C1 segment of cervical spinal cord (tissue), 14 donors: Measurements from ENCODE around the gene IGSF22.

Experiments
- DNase-seq, 14 donors: peaks; one replicate each; lab custom pipeline; 2025; lab: John Stamatoyannopoulos, UW

The IGSF22 gene

GRCh38 chr11:18726040-18726439 lies at the start of gene IGSF22:
Gene IGSF22, minus strand, starts transcription at chr11:18726188. Its CDS starts 1,952 bp downstream, at chr11:18724236.
- no peak for DNase-seq

GRCh38 chr11:18774801-18775200 lies 48.8 kb upstream of the IGSF22 start:
- no peak for DNase-seq

- no peak for DNase-seq
Observed at GRCh38 chr11:18773681-18774080, 47.7 kb upstream of the IGSF22 start.

- no peak for DNase-seq
Observed at GRCh38 chr11:18773104-18773503, 47.1 kb upstream of the IGSF22 start.

GRCh38 chr11:18772211-18772610 lies 46.2 kb upstream of the IGSF22 start:
- no peak for DNase-seq

- DNase-seq: no peak
Observed at GRCh38 chr11:18771266-18772035, 45.5 kb upstream of the IGSF22 start.

- no peak for DNase-seq
Observed at GRCh38 chr11:18770479-18771125, 44.6 kb upstream of the IGSF22 start.

- DNase-seq: no peak
Observed at GRCh38 chr11:18769802-18770456, 43.9 kb upstream of the IGSF22 start.

GRCh38 chr11:18768978-18769377 lies 43.0 kb upstream of the IGSF22 start:
- DNase-seq: no peak

GRCh38 chr11:18768472-18768901 lies 42.5 kb upstream of the IGSF22 start:
- DNase-seq: no peak

GRCh38 chr11:18766015-18766414 lies 40.0 kb upstream of the IGSF22 start:
- DNase-seq: no peak

GRCh38 chr11:18765554-18765953 lies 39.6 kb upstream of the IGSF22 start:
- DNase-seq: no peak

GRCh38 chr11:18761741-18762140 lies 35.8 kb upstream of the IGSF22 start:
- DNase-seq: no peak

- DNase-seq: no peak
Observed at GRCh38 chr11:18761144-18761543, 35.2 kb upstream of the IGSF22 start.

- no peak for DNase-seq
Observed at GRCh38 chr11:18757811-18758210, 31.8 kb upstream of the IGSF22 start.

- no peak for DNase-seq
Observed at GRCh38 chr11:18756889-18757288, 30.9 kb upstream of the IGSF22 start.

GRCh38 chr11:18754308-18754707 lies 28.3 kb upstream of the IGSF22 start:
- DNase-seq: no peak

GRCh38 chr11:18752502-18752901 lies 26.5 kb upstream of the IGSF22 start:
- DNase-seq: peak in 1 of 14 donors; percentile 29

GRCh38 chr11:18750944-18751343 lies 25.0 kb upstream of the IGSF22 start:
- DNase-seq: no peak

GRCh38 chr11:18749681-18750319 lies 23.8 kb upstream of the IGSF22 start:
- DNase-seq: peak in 4 of 14 donors; percentile 3 to 46 (median 15)

GRCh38 chr11:18748766-18749365 lies 22.9 kb upstream of the IGSF22 start:
- DNase-seq: no peak

- DNase-seq: no peak
Observed at GRCh38 chr11:18745251-18745650, 19.3 kb upstream of the IGSF22 start.
